ENCODE measurements around the gene STAC. TPM values are rescaled to one million over a fixed set of nuclear protein-coding genes. Genes with fewer than 3 reads are reported as not detected.

The STAC gene
- total and polyA plus RNA-seq, 8 donors = 0.29 to 7.2 (median 0.61) TPM; not detected in 4

DNA sequence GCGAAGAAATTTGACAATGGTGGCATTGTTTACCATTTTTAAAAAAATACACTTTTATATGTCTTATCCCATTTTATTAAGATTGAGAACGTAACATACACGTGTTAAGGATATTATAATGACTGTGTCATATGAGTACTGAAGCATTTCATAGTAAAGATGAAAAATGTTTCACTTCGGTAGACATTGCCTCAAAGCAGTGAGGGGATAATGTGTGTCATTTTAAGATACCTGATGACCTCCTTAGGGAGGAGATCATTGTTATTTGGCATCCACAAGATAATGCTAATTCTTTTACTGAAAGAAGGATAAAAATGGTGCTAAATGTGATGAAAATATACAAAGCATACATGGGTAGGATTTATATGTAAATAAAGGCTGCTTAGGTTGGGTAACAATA is 107.3 kb downstream of the STAC start:
- Histone ChIP-seq H3K36me3 (no peaks in the 10 kb centered on the region), H3K9me3 (no peaks in the 10 kb centered on the region), H3K27me3 (peaks cover 0 to 3% (median 0%) of the 10 kb centered on the region in 3 donors), H3K4me3 (no peak overlapping the region), H3K4me1 (peaks cover 0 to 5% (median 0%) of the 10 kb centered on the region in 4 donors), H3K27ac (no peak overlapping the region)
- DNase-seq = no peak
- intact Hi-C loops (cut with DNase I; ENCODE audit: low total_unique reads) = no loop called here
- no peak for TF ChIP-seq POLR2AphosphoS5 (IDR thresholded peaks at IDR 0.05)
- TF ChIP-seq EP300 (IDR thresholded peaks at IDR 0.05) = no peak
- TF ChIP-seq, protein P1, sequence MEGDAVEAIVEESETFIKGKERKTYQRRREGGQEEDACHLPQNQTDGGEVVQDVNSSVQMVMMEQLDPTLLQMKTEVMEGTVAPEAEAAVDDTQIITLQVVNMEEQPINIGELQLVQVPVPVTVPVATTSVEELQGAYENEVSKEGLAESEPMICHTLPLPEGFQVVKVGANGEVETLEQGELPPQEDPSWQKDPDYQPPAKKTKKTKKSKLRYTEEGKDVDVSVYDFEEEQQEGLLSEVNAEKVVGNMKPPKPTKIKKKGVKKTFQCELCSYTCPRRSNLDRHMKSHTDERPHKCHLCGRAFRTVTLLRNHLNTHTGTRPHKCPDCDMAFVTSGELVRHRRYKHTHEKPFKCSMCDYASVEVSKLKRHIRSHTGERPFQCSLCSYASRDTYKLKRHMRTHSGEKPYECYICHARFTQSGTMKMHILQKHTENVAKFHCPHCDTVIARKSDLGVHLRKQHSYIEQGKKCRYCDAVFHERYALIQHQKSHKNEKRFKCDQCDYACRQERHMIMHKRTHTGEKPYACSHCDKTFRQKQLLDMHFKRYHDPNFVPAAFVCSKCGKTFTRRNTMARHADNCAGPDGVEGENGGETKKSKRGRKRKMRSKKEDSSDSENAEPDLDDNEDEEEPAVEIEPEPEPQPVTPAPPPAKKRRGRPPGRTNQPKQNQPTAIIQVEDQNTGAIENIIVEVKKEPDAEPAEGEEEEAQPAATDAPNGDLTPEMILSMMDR (IDR thresholded peaks at IDR 0.05) = no peak
- no peak for TF ChIP-seq POLR2A (IDR thresholded peaks at IDR 0.05)
- WGBS, 5 donors = 81 to 85% (median 84%) methylated on average over 4 of the region's 4 CpGs

DNA sequence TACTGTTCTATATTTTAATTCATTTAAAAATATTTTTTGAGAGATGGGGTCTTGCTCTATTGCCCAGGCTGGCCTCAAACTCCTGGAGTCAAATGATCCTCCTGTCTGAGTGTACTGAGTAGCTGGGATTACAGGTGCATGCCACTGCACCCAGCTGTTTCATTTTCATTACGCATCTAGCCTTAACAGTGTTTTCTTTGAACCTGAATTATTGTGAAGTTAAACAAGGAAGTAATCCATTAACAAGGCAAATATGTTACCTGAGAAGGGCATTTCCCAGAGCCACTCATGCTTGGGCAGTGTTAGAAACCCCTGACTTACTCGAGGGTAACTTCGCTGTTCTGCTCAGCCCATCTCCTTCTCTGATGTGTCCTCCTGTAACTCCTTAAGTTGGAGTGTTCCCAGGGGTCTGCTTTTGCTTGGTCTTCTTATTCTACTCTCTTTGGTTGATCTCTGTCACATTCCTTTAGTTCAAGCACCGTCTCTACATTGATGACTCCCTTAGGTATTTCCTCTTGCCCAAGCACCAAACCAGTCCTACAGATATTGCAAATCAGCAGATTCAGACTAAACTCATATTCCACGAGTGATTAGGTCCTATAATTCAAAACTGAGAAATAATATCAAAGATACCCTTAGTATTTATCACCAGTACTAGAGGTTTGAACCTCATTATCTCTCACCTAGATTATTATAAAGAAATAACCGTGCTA is 107.9 kb downstream of the STAC start:
- no peak overlapping the region for H3K4me3 ChIP-seq
- no peaks in the 10 kb centered on the region for H3K36me3 ChIP-seq
- 51 to 66% (median 59%) methylated on average over 6 of the region's 6 CpGs for WGBS, 5 donors
- H3K9me3 ChIP-seq = no peaks in the 10 kb centered on the region
- peak in 1 of 2 donors; percentile 31 for DNase-seq
- H3K4me1 ChIP-seq = peaks cover 0 to 5% (median 0%) of the 10 kb centered on the region in 4 donors
- intact Hi-C loops (cut with DNase I; ENCODE audit: low total_unique reads) = no loop called here
- TF ChIP-seq, protein P1 (IDR thresholded peaks at IDR 0.05) = no peak
- TF ChIP-seq POLR2A (IDR thresholded peaks at IDR 0.05) (no peak), POLR2AphosphoS5 (IDR thresholded peaks at IDR 0.05) (no peak), EP300 (IDR thresholded peaks at IDR 0.05) (no peak)
- peaks cover 0 to 3% (median 0%) of the 10 kb centered on the region in 3 donors for H3K27me3 ChIP-seq
- no peak overlapping the region for H3K27ac ChIP-seq

DNA sequence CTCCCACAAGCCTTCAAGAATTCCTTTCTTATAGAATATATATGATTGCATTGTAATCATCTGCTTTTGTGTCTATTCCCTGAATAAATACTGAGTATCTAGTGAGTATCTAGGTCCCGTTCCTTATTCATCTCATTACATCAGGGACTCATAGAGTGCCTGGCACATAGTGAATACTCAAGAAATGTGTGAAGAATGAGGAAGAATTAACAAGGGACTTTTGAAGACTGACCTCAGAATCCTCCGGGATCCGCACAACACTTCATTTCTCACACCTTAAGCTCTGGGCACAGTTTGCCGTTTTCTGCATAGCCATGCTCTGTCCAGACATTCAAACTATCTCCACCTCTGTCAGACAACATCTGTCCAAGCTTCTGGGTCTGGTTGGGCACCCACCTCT is 108.8 kb downstream of the STAC start:
- 88 to 91% (median 90%) methylated on average over 4 of the region's 4 CpGs for WGBS, 5 donors

GRCh38 chr3:36489679-36490425 is 109.5 kb downstream of the STAC start:
- peaks cover 0 to 3% (median 0%) of the 10 kb centered on the region in 3 donors for H3K27me3 ChIP-seq
- DNase-seq = no peak
- intact Hi-C loops (cut with DNase I; ENCODE audit: low total_unique reads) = no loop called here
- no peak overlapping the region for H3K4me3 ChIP-seq
- peaks cover 0 to 5% (median 0%) of the 10 kb centered on the region in 4 donors for H3K4me1 ChIP-seq
- H3K9me3 ChIP-seq = no peaks in the 10 kb centered on the region
- no peak for TF ChIP-seq EP300 (IDR thresholded peaks at IDR 0.05)
- no peaks in the 10 kb centered on the region for H3K36me3 ChIP-seq
- 50 to 70% (median 68%) methylated on average over 6 of the region's 6 CpGs for WGBS, 5 donors
- no peak overlapping the region for H3K27ac ChIP-seq

More for the DNA sequence above, 108.8 kb downstream of the STAC start:
- intact Hi-C loops (cut with DNase I; ENCODE audit: low total_unique reads) = no loop called here
- no peak for TF ChIP-seq POLR2A (IDR thresholded peaks at IDR 0.05)
- TF ChIP-seq EP300 (IDR thresholded peaks at IDR 0.05) = no peak
- TF ChIP-seq, protein P1 (IDR thresholded peaks at IDR 0.05) = no peak
- TF ChIP-seq POLR2AphosphoS5 (IDR thresholded peaks at IDR 0.05) = no peak
- H3K36me3 ChIP-seq = no peaks in the 10 kb centered on the region
- H3K27me3 ChIP-seq = peaks cover 0 to 3% (median 0%) of the 10 kb centered on the region in 3 donors
- no peak overlapping the region for H3K27ac ChIP-seq
- peaks cover 0 to 5% (median 0%) of the 10 kb centered on the region in 4 donors for H3K4me1 ChIP-seq
- H3K4me3 ChIP-seq = no peak overlapping the region
- H3K9me3 ChIP-seq = no peaks in the 10 kb centered on the region
- no peak for DNase-seq

All from stomach (tissue), 9 donors.